Activated CD4-positive, alpha-beta T cell treated with anti-CD3 and anti-CD28 coated beads, Interleukin-2, Interleukin-4, amounts not matched to agents 100 ng/mL and 50 ng/mL, durations not matched to agents 16 hours and 8 hours (primary cell): ENCODE results near the gene CEP135.
"Not testable (repeated sequence)": the region's sequence is repeated elsewhere in the genome, so short reads cannot be mapped to it uniquely, and the experiment has no call there.

Experiments used
- DNase-seq: peaks from one replicate; pipeline ENCODE4 v3.0.0-alpha.2; 2020; ENCODE audit warnings: low spot score

The CEP135 gene

GRCh38 chr4:55948726-55949481, at the start of gene CEP135:
CEP135 (plus strand) TSS chr4:55948945; CDS start chr4:55952131, 3,186 bp downstream.
- peak; percentile 93 for DNase-seq

- DNase-seq, result no peak
Observed at GRCh38 chr4:55902677-55903076, 46.1 kb upstream of the CEP135 start.

- no peak for DNase-seq
Observed at GRCh38 chr4:55903577-55903976, 45.2 kb upstream of the CEP135 start.

GRCh38 chr4:55904576-55904975, 44.2 kb upstream of the CEP135 start:
- no peak for DNase-seq

GRCh38 chr4:55906323-55906722, 42.4 kb upstream of the CEP135 start:
- no peak for DNase-seq

- DNase-seq, result peak; percentile 6
Observed at GRCh38 chr4:55906989-55907388, 41.8 kb upstream of the CEP135 start.

GRCh38 chr4:55907469-55907868, 41.3 kb upstream of the CEP135 start:
- DNase-seq, result no peak

- DNase-seq, result no peak
Observed at GRCh38 chr4:55910140-55910539, 38.6 kb upstream of the CEP135 start.

GRCh38 chr4:55912249-55912648, 36.5 kb upstream of the CEP135 start:
- DNase-seq, result no peak

- DNase-seq, result no peak
Observed at GRCh38 chr4:55920571-55920970, 28.2 kb upstream of the CEP135 start.

GRCh38 chr4:55921093-55921492, 27.7 kb upstream of the CEP135 start:
- no peak for DNase-seq

- DNase-seq, result no peak
Observed at GRCh38 chr4:55925241-55925640, 23.5 kb upstream of the CEP135 start.

- no peak for DNase-seq
Observed at GRCh38 chr4:55926610-55927009, 22.1 kb upstream of the CEP135 start.

GRCh38 chr4:55927803-55928437, 20.8 kb upstream of the CEP135 start:
- no peak for DNase-seq

- no peak for DNase-seq
Observed at GRCh38 chr4:55928846-55929245, 19.9 kb upstream of the CEP135 start.

GRCh38 chr4:55931043-55931442, 17.7 kb upstream of the CEP135 start:
- DNase-seq, result no peak

GRCh38 chr4:55931833-55932232, 16.9 kb upstream of the CEP135 start:
- DNase-seq, result no peak

- no peak for DNase-seq
Observed at GRCh38 chr4:55932511-55932910, 16.2 kb upstream of the CEP135 start.

GRCh38 chr4:55933611-55934010, 15.1 kb upstream of the CEP135 start:
- no peak for DNase-seq

GRCh38 chr4:55935907-55936306, 12.8 kb upstream of the CEP135 start:
- not testable (repeated sequence) for DNase-seq

- no peak for DNase-seq
Observed at GRCh38 chr4:55938481-55938880, 10.3 kb upstream of the CEP135 start.

GRCh38 chr4:55939421-55939820, 9.3 kb upstream of the CEP135 start:
- DNase-seq, result no peak

- DNase-seq, result no peak
Observed at GRCh38 chr4:55941881-55942396, 6.8 kb upstream of the CEP135 start.
